ENCODE results near the gene SSMEM1.
"Not testable (repeated sequence)": the region's sequence is repeated elsewhere in the genome, so short reads cannot be mapped to it uniquely, and the experiment has no call there.

SSMEM1 gene

GRCh38 chr7:130207642-130208041 is at the start of gene SSMEM1:
Gene SSMEM1, plus strand, starts transcription at chr7:130207860. Its CDS starts 51 bp downstream, at chr7:130207911.
- no peak for DNase-seq (ENCODE audit: low spot score in 2 of 2)
- H3K4me3 ChIP-seq: no peak within 1 kb of the TSS
- no peaks in the 10 kb centered on the region for H3K27me3 ChIP-seq (ENCODE audit: low read depth)
- peaks cover 15% of the 10 kb centered on the region for H3K36me3 ChIP-seq (replicated peaks)
- in situ Hi-C loops (cut with MboI; ENCODE audit: low sequenced_read_pairs): no loop called here
- peaks cover 10% of the 10 kb centered on the region for H3K4me1 ChIP-seq
- no peaks in the 10 kb centered on the region for H3K9me3 ChIP-seq

GRCh38 chr7:130160023-130160422 is 47.6 kb upstream of the SSMEM1 start:
- H3K4me3 ChIP-seq: no peak overlapping the region
- H3K27me3 ChIP-seq (ENCODE audit: low read depth): no peaks in the 10 kb centered on the region
- no peaks in the 10 kb centered on the region for H3K9me3 ChIP-seq
- in situ Hi-C loops (cut with MboI; ENCODE audit: low sequenced_read_pairs): no loop called here
- peaks cover 40% of the 10 kb centered on the region for H3K36me3 ChIP-seq (replicated peaks)
- H3K4me1 ChIP-seq: no peaks in the 10 kb centered on the region
- DNase-seq (ENCODE audit: low spot score in 2 of 2): no peak

- DNase-seq (ENCODE audit: low spot score in 2 of 2): no peak
- no peak overlapping the region for H3K4me3 ChIP-seq
- in situ Hi-C loops (cut with MboI; ENCODE audit: low sequenced_read_pairs): no loop called here
- no peaks in the 10 kb centered on the region for H3K9me3 ChIP-seq
- H3K4me1 ChIP-seq: no peaks in the 10 kb centered on the region
- H3K27me3 ChIP-seq (ENCODE audit: low read depth): no peaks in the 10 kb centered on the region
- peaks cover 43% of the 10 kb centered on the region for H3K36me3 ChIP-seq (replicated peaks)
Measured at GRCh38 chr7:130160455-130160854, 47.2 kb upstream of the SSMEM1 start.

GRCh38 chr7:130162196-130162595 is 45.5 kb upstream of the SSMEM1 start:
- Histone ChIP-seq H3K9me3 (no peaks in the 10 kb centered on the region), H3K27me3 (ENCODE audit: low read depth) (no peaks in the 10 kb centered on the region), H3K4me1 (no peaks in the 10 kb centered on the region), H3K36me3 (replicated peaks) (peaks cover 55% of the 10 kb centered on the region), H3K4me3 (no peak overlapping the region)
- in situ Hi-C loops (cut with MboI; ENCODE audit: low sequenced_read_pairs): no loop called here
- no peak for DNase-seq (ENCODE audit: low spot score in 2 of 2)

GRCh38 chr7:130174237-130174959 is 33.3 kb upstream of the SSMEM1 start:
- Histone ChIP-seq H3K36me3 (replicated peaks) (peaks cover 53% of the 10 kb centered on the region), H3K27me3 (ENCODE audit: low read depth) (no peaks in the 10 kb centered on the region), H3K9me3 (no peaks in the 10 kb centered on the region), H3K4me3 (no peak overlapping the region), H3K4me1 (no peaks in the 10 kb centered on the region)
- in situ Hi-C loops (cut with MboI; ENCODE audit: low sequenced_read_pairs): no loop called here
- DNase-seq (ENCODE audit: low spot score in 2 of 2): no peak

GRCh38 chr7:130178251-130178650 is 29.4 kb upstream of the SSMEM1 start:
- H3K4me1 ChIP-seq: no peaks in the 10 kb centered on the region
- peaks cover 45% of the 10 kb centered on the region for H3K36me3 ChIP-seq (replicated peaks)

GRCh38 chr7:130179631-130180030 is 28.0 kb upstream of the SSMEM1 start:
- DNase-seq (ENCODE audit: low spot score in 2 of 2): no peak
- in situ Hi-C loops (cut with MboI; ENCODE audit: low sequenced_read_pairs): no loop called here
- H3K27me3 ChIP-seq (ENCODE audit: low read depth): no peaks in the 10 kb centered on the region
- H3K4me3 ChIP-seq: no peak overlapping the region
- peaks cover 44% of the 10 kb centered on the region for H3K36me3 ChIP-seq (replicated peaks)
- no peaks in the 10 kb centered on the region for H3K9me3 ChIP-seq
- no peaks in the 10 kb centered on the region for H3K4me1 ChIP-seq

More at GRCh38 chr7:130178251-130178650, 29.4 kb upstream of the SSMEM1 start:
- Histone ChIP-seq H3K4me3 (no peak overlapping the region), H3K9me3 (no peaks in the 10 kb centered on the region), H3K27me3 (ENCODE audit: low read depth) (no peaks in the 10 kb centered on the region)
- DNase-seq (ENCODE audit: low spot score in 2 of 2): no peak
- in situ Hi-C loops (cut with MboI; ENCODE audit: low sequenced_read_pairs): no loop called here

- in situ Hi-C loops (cut with MboI; ENCODE audit: low sequenced_read_pairs): no loop called here
- Histone ChIP-seq H3K36me3 (replicated peaks) (peaks cover 42% of the 10 kb centered on the region), H3K4me3 (no peak overlapping the region), H3K9me3 (no peaks in the 10 kb centered on the region), H3K4me1 (no peaks in the 10 kb centered on the region), H3K27me3 (ENCODE audit: low read depth) (no peaks in the 10 kb centered on the region)
- no peak for DNase-seq (ENCODE audit: low spot score in 2 of 2)
Measured at GRCh38 chr7:130180571-130181262, 26.9 kb upstream of the SSMEM1 start.

GRCh38 chr7:130181263-130181605 is 26.4 kb upstream of the SSMEM1 start:
- Histone ChIP-seq H3K36me3 (replicated peaks) (peaks cover 42% of the 10 kb centered on the region), H3K9me3 (no peaks in the 10 kb centered on the region), H3K27me3 (ENCODE audit: low read depth) (no peaks in the 10 kb centered on the region), H3K4me3 (no peak overlapping the region), H3K4me1 (no peaks in the 10 kb centered on the region)
- in situ Hi-C loops (cut with MboI; ENCODE audit: low sequenced_read_pairs): no loop called here
- DNase-seq (ENCODE audit: low spot score in 2 of 2): no peak

GRCh38 chr7:130182990-130183389 is 24.7 kb upstream of the SSMEM1 start:
- Histone ChIP-seq H3K4me3 (no peak overlapping the region), H3K27me3 (ENCODE audit: low read depth) (no peaks in the 10 kb centered on the region), H3K9me3 (no peaks in the 10 kb centered on the region), H3K36me3 (replicated peaks) (peaks cover 44% of the 10 kb centered on the region), H3K4me1 (no peaks in the 10 kb centered on the region)
- in situ Hi-C loops (cut with MboI; ENCODE audit: low sequenced_read_pairs): no loop called here
- no peak for DNase-seq (ENCODE audit: low spot score in 2 of 2)

- H3K9me3 ChIP-seq; H3K4me3 ChIP-seq; H3K4me1 ChIP-seq; H3K27me3 ChIP-seq (ENCODE audit: low read depth); in situ Hi-C loops (cut with MboI; ENCODE audit: low sequenced_read_pairs); DNase-seq (ENCODE audit: low spot score in 2 of 2): not testable (repeated sequence)
- H3K36me3 ChIP-seq (replicated peaks): peaks cover 49% of the 10 kb centered on the region
Measured at GRCh38 chr7:130184349-130184748, 23.3 kb upstream of the SSMEM1 start.

GRCh38 chr7:130187360-130187759 is 20.3 kb upstream of the SSMEM1 start:
- no peak overlapping the region for H3K4me3 ChIP-seq
- no peaks in the 10 kb centered on the region for H3K9me3 ChIP-seq
- in situ Hi-C loops (cut with MboI; ENCODE audit: low sequenced_read_pairs): no loop called here
- no peaks in the 10 kb centered on the region for H3K27me3 ChIP-seq (ENCODE audit: low read depth)
- H3K36me3 ChIP-seq (replicated peaks): peaks cover 52% of the 10 kb centered on the region
- no peak for DNase-seq (ENCODE audit: low spot score in 2 of 2)
- H3K4me1 ChIP-seq: no peaks in the 10 kb centered on the region

GRCh38 chr7:130189343-130189742 is 18.3 kb upstream of the SSMEM1 start:
- DNase-seq (ENCODE audit: low spot score in 2 of 2): no peak
- in situ Hi-C loops (cut with MboI; ENCODE audit: low sequenced_read_pairs): no loop called here
- Histone ChIP-seq H3K36me3 (replicated peaks) (peaks cover 36% of the 10 kb centered on the region), H3K4me3 (no peak overlapping the region), H3K27me3 (ENCODE audit: low read depth) (no peaks in the 10 kb centered on the region), H3K9me3 (no peaks in the 10 kb centered on the region), H3K4me1 (no peaks in the 10 kb centered on the region)

GRCh38 chr7:130191791-130192190 is 15.9 kb upstream of the SSMEM1 start:
- Histone ChIP-seq H3K27me3 (ENCODE audit: low read depth) (no peaks in the 10 kb centered on the region), H3K4me3 (no peak overlapping the region), H3K9me3 (no peaks in the 10 kb centered on the region), H3K4me1 (no peaks in the 10 kb centered on the region), H3K36me3 (replicated peaks) (peaks cover 31% of the 10 kb centered on the region)
- DNase-seq (ENCODE audit: low spot score in 2 of 2): no peak
- in situ Hi-C loops (cut with MboI; ENCODE audit: low sequenced_read_pairs): no loop called here

All from HAP-1 (cell line).